NCI-H2107 treated with DMSO at 0.1 percent for 48 hours (cell line): ENCODE data around the gene PCDHA9.
"Not testable (repeated sequence)": the region's sequence is repeated elsewhere in the genome, so short reads cannot be mapped to it uniquely, and the experiment has no call there.

Experiments used
- DNase-seq: peaks from one replicate; lab custom pipeline; 2025; ENCODE audit not compliant: unreplicated experiment; lab: John Stamatoyannopoulos, UW

Gene PCDHA9

GRCh38 chr5:140875085-140876065, 27.2 kb downstream of the PCDHA9 start, which contains the start of gene PCDHA12:
PCDHA12 (plus strand) TSS chr5:140875308; CDS start chr5:140875473, 165 bp downstream.
- no peak for DNase-seq

- not testable (repeated sequence) for DNase-seq
These were observed 28.5 kb downstream of the PCDHA9 start for GRCh38 chr5:140876541-140877261.

- DNase-seq, result no peak
These were observed 29.0 kb downstream of the PCDHA9 start for GRCh38 chr5:140877262-140877581.

- no peak for DNase-seq
These were observed 33.9 kb downstream of the PCDHA9 start, which contains the start of gene PCDHA13 for GRCh38 chr5:140881889-140882590. PCDHA13 (plus strand) TSS chr5:140882124; CDS start chr5:140882269, 145 bp downstream.

- DNase-seq, result no peak
These were observed 34.4 kb downstream of the PCDHA9 start for GRCh38 chr5:140882591-140882899.

- DNase-seq, result no peak
These were observed 35.2 kb downstream of the PCDHA9 start for GRCh38 chr5:140883373-140883772.

- DNase-seq, result no peak
These were observed 35.9 kb downstream of the PCDHA9 start for GRCh38 chr5:140883927-140884697.
